Measurements from ENCODE around the gene KHK.

GRCh38 chr2:27099334-27099955 lies 12.9 kb downstream of the KHK start:
- no peak for TF ChIP-seq CTCF (IDR thresholded peaks at IDR 0.05; ENCODE audit: low read depth, low read length, poor library complexity, severe bottlenecking)
- no peak for TF ChIP-seq EZH2phosphoT487 (IDR thresholded peaks at IDR 0.05; ENCODE audit: borderline replicate concordance, low read length)

Data from DOHH2 (cell line).